ENCODE data around the gene HOXB7.

Gene HOXB7

DNA sequence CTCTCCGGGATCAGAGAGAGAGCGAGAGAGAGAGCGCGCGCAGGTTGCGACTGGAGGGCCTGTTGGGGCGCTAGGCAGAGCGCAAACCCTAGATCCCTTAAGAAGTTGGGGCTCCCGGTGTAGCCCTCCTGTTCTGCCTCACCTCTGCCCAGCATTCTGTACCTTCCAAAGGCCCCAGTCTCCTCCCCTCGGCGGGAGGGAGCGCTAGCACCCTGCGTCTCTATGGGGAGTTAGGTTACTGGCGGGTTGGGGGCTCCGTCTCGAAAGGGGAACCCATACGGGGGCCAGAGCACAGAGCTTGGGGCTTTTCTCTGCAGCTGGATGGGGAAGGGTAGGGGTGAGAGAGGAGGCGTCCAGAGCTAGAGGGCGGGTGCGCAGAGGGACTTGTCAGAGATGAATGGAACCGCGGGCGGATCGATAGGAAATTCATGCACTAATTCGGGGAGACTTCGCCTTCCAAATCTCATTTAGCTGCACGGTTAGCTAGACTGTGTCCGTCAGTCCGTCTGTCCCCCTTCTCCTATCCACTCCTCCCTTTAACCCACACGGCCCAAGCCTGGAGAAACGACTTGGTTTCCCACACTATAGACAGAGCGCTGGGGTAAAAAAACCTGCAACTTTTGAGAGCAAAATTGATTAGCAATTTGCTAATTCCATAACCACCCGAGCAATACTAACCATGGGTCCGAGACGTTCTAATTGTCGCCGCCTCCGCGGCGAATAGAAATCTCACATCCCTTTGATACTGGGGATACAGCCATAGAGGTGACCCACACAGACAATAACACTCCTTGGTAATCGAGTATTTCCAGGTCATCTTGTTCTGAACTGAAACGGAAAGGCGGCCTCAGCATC is 32.0 kb downstream of the HOXB7 start:
- peak; percentile 36 for DNase-seq

DNA sequence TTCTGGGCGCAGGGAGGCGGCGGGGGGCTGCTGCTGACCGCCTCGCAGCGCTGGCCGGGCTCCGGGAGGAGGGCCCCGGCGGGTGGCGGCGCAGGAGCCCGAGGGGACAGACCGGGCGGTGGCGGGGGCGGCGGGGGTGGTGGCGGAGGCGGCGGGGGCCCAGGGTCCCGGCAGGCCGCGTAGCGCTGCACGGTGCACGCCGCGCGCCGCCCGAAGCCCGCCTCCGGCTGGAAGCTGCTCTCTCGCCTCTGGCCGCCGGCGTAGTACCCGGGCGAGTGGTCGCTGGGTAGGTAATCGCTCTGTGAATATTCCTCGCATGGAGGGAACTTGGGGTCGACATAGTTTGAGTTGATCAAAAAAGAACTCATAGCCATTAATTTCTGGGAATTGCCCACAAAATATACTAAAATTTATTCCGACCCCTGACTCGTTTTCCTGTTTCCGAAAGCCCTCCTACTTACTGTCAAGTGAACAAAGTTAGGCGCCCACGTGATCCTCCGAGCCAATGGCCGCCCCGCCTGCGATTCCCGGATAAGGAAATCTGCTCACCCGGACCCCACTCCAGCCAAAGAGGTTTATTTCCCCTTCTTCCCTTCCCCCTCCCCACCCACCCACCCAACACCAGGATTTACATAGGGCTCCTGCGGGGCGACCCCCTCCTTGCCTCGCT is 32.7 kb downstream of the HOXB7 start, which contains the start of gene HOXB4:
Gene HOXB4 (minus strand): TSS at position 405 of the 670 bp plus-strand sequence. CDS start 31 bp downstream, at position 374.
- peak; percentile 64 for DNase-seq

DNA sequence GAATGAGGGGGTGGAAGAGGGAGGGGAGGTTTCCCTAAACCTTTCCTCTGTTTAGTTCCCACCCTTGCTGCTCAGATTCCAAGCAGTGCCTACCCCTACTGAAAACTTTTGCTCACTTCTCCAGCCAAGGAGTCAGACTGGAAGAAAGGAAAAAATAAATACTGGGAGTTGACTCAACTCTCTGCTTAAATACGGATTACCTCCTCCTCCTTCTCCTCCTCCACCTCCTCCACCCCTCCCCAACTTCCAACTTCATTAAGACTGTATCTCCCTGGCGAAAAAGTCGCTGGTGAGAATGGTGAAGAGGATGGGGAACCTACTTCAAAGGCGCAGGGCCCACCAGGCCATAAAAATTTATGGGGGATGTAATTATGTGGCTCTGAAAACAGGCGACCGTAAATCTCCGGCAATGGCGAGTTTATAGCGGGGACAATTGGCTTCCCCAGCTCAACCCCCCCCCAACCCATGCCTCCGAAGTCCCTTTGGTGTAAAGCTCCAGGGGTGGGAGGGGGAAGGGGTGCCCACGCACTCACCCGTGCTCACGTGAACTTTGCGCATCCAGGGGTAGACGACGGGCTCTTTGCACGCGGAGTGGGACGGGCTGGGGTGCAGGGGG is 33.4 kb downstream of the HOXB7 start:
- no peak for DNase-seq

DNA sequence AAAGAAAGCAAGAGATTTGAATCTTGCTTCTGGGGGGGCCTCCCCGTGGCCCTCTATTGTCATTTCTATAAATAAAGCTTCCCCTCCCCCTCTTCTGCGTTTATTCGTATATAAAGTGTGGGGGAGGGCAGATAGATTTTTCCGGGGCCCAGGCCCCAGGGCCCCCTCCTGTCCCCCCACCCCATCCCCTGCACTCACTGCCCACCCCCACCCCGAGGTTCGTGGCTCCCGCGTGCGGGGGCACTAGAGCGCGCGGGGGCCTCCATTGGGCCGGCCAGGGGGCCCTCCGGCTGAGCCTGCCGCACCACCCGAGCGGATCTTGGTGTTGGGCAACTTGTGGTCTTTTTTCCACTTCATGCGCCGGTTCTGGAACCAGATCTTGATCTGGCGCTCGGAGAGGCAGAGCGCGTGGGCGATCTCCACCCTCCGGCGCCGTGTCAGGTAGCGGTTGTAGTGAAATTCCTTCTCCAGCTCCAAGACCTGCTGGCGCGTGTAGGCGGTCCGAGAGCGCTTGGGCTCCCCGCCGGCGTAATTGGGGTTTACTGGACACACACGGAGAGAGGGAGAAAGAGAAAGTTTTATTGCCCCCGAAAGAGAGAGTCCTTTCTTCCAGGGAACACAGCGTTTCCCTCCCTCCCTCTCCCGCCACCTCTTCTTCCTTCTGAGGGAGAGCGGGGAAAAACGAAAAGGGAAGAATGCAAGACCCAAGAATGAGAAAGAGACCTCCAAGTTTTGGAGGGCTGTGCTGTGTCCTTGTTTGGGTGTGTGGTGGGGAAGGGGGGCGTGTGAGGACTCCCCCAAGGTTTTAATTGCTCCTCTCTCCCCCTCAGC is 34.1 kb downstream of the HOXB7 start:
- DNase-seq, result no peak

DNA sequence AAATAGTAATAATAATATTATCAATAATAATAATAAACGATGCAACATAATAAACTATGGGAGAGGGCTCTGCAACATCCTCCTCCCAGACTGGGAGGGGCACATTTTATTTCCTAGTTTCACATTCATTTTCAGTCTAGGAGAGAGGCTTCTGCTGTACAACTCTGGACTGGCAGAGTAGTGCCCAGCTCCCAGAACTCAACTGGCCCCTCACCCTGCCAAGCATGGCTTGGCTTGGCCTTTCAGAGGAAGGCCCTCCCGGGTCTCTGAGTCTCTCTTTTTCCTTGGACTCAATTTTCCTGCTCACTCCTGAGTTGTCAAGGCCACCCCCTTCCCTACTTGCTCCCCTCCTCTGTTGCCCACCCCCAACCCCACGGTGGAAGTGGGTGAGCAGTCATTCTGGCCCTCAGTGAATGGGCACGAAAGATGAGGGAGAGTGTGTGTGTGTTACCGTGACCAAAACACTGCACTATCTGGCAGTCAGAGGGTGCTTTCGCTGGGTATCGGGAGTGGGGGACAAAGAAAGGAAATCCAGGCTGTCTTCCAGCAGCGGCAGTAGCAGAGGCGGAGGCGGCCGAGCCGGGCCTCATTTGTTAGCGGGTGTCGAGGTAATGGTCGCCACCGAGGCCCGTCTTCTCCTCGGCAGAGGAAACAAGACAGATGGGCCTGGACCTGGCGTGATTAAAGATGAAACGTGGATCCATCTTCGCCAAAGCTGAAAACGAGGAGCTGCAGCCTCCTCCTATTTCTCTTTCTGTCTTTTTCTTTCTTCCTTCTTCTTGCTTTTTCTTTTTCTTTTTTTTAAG is 34.9 kb downstream of the HOXB7 start:
- DNase-seq, result no peak

DNA sequence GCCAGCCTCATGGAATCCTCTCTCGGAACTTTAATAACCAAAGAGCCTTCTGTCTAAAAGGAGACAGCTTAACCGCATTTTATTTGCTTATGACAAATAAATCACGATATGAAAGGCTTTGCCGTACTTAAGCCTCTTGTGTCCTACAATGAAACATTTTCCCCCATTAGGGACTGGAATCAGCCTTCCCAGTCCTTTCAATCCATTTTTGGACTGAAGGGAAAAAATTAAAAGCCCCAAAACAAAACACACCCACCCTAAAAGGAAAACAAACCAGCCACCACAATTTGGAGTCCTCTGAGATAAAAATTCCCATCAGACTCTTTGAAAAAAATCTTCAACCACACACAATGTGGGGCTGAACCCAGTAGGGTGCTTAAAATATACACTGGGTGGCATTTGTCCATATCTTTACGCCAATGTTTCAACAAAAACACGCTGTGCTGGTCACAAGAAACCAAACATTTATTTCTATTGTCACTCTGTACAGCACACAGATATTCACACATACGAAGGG is 35.7 kb downstream of the HOXB7 start:
- no peak for DNase-seq

DNA sequence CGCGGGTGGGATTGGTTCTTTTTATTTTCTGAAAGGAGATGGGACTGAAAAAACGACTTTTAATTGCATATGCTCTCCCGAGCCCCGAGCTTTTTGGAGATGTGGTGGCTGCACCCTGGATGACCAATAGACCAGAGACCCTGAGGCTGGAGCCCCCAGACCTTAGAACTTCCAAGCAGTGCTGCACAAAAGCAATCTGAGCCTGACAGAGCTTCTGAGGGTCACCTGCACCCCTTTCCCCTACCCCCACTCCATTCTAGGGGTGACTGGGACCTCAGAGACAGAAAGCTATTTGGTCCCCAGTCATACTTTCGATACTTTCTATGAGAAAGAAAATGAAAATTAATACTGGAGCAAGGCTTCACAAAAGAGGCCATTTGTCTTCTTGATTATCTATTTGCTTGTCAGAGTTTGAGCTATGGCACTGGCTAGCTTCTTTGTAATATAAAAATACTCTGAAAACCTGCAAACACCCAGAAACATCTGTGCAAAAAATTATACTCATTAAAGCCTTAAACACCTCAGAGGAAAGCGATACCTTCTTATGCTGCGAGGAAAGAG is 36.2 kb downstream of the HOXB7 start:
- no peak for DNase-seq

DNA sequence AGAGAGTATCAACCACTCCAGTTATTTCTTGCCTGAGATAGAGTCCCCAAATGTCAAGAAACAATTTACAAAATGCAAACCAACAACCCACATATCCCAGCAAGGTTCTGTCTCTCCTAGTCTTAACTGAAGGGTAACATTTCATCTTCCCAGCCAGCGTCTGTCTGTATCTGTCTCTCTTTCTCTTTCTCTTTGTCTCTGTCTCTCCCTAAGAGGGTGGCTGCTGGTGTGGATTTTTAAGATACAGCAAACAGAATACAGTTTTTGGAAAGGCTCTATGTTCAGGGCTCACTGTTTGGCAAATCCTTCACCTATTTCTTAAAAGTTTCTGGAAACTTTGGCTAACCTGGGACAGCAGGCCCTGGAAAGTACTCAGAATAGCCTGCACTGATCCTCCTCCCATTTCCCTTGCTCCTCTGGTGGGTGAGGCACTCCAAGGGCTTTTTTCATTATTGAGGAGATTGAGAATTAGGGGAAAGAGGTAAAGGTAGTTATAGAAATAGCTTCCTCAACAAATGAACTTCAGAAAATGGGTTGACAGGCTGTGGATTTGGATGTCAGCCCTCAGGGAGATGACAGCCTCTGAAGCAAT is 38.9 kb downstream of the HOXB7 start:
- no peak for DNase-seq

DNA sequence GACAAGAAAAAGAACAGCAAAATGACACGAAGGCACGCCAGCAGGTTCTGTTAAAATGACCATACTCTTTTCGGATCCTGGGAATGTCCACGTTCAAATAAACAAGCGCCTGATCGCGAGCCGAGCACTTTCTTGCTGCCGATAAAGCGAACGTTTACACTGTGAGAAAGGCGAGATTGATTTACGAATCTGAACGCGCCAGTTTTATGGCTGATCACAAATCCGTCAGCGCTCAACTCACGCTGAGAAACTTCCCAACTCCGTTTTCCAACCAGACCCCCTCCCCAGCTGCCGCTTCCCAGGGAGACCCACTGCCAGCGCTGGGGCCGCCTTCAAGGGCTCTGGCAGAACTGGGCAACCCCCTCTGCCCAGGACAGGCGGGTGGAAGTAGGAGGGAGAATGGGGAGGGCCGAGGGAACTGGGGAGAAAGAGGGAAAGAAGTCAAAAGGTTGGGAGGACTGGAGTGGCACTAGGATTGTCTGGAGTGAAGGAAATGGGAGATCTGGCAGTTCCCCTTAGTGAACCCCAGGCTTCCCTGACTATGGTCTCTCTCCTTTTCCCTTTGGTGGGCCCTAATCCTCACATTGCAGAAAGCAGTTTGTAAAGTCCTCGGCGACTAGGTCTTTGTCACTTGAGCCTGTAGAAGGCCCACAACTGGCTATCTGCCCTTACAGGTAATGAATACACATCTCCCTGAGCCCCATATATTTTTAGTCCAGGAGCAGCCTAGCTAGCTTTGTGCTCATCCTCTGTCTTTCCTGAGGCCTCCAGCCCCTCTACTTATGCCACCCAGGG is 39.6 kb downstream of the HOXB7 start:
- no peak for DNase-seq

DNA sequence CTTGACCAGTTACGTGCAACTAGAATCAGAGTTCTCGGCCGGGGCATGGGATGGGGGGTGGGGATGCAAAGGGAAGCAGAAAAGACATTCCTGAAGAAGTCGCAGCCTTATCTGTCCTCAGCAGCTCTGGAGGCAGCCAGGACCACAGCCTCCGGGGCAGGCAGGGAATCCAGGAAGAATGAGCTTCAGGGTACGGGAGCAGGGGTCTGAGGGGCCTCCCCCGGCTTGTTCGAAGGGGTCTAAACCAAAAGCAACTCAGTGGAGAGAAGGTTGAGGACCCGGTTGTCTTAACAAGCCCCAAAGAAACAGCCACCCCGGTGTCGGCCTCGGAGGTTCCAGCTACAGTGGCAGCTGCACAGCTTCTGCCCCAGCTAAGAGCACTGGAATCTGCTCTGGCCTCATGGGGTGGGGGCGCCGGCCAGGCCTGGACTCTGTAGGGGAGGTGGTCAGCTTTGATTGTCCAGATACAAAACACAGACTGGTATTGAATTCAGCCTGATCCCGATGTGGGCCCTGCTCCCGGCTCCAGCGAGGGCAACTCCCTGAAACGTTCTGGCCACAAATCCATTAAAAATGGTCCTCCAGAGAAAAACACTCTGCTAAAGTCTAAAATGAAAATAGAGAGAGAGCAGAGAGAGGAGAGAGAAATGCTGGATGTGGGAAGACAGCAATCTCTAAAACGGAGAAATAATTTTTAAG is 40.3 kb downstream of the HOXB7 start:
- DNase-seq, result no peak

DNA sequence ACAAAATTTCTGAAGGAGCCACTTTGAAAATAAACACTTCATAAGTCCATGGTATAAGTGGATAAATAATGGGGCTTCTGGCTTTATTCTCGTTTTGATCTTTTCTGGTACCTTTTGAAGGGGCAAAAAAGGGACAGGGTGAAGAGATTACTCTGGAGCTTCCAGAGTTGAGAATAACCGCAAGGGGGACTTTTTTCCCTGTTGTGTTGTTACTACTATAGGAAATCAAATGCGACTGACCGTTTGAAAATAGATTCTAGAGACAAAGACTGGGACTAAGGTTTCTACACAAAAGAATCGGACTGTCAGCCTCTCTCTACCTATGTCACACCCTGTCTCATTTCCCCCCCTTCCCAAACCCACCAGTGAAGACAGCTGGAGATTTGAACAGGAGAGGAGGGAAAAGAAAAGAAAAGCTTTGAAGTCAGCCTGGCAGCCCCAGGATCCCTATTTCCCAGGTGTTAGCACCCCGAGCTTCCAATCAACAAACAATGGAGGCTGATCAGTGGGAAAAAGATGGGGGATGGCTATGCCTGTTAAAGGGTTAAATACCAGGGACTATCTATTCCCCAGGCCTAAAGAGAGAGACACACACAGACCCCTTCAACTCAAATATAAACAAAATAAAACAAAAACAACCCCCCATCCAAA is 41.0 kb downstream of the HOXB7 start:
- no peak for DNase-seq

DNA sequence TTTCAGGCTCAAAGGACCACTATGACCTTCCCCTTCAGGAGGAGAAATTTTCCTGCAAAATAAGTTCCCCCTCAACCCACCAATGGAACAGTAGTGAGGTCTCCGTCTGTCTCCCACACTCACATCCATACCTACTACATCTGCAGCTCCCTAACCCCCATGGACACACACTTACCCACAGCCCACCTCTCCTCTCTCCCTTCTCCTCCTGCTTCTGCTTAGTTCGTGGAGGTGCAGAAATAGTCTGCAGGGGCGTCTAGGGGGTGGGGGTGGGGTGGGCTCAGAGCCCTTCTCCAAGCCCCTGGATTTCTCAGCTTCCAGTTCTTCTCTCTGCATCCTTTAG is 41.6 kb downstream of the HOXB7 start:
- DNase-seq, result no peak

DNA sequence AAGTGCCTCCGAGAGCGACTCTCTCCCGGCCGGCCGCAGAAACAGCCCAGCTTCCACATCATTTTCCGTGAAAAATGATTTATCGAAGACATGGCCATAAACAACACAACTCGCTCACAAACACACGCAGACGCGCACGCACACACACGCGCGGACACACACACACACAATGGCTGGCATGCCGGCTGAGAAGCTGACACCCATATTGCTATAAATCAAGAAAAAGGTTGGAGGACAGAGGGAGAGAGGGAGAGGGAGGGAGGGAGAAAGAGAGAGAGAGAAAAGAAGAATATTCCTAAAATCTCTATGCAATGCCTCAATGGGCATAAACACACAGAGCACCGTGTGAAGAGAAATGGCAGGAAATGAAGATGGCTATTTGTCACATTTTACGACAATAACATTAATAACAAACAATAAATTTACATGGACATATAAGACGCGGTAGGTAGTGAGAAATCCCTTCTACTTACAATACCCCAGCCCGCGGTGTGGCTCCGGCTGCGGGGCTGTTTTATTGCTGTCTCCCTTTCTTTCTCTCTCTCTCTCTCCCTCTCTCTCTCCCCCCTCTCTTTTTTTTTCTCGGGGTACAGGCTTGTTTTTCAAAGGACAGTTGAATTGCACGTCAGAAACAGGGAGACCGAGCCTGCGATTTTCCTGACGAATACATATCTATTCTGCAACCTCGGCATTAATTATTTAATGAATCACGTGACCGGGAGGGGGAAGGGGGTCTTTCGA is 42.1 kb downstream of the HOXB7 start:
- no peak for DNase-seq

DNA sequence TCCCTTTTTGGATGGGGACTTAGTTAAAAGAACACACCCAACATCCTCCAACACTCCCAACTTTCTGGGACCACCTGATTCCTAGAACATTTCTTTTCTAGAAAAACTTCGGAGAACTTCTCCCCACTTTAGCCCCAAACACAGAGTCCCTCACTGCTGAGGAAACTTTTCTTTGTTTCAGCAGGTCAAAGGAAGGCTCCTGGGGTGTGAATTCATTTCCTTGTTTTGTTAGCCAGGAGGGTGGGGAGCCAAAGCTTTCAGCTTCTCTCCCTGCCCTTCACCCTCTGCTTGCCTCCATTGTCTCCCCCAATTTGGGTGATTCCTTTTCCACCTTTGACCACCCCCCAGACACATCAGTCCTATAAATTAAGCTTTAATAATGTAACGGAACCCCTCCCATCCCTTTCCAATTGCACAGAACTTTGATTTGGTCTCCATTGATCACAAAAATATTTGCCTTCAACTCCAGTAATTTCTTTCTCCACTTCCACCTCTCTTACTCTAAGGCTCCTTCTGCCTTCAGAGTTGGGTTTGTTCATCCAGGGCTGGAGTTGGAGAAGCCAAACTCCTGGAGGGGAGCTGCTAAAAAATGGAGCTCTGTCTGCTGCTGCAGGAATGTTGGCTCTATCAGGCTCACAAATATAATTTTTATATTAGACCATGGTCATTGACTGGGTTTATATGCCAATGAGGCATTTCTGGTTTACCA is 43.0 kb downstream of the HOXB7 start:
- DNase-seq, result no peak

DNA sequence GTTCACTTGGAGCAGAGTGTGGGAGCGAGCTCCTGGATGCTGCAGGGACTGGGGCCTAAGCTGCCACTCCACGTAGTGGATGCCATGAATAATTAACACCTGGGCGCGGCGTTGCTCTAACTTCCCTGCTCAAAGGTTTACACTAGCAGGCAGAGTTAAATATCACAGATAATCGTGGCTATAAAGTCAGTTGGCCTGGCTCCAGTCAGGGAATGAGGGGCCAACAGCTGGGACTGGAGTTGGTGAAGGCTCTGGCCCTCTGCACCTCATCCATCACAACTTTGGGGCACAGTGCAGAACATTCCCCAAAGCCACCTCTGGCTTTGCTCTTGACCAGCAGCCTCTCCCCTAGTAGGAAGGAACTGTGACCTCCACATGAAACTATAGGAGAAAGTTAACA is 43.6 kb downstream of the HOXB7 start:
- DNase-seq, result no peak

DNA sequence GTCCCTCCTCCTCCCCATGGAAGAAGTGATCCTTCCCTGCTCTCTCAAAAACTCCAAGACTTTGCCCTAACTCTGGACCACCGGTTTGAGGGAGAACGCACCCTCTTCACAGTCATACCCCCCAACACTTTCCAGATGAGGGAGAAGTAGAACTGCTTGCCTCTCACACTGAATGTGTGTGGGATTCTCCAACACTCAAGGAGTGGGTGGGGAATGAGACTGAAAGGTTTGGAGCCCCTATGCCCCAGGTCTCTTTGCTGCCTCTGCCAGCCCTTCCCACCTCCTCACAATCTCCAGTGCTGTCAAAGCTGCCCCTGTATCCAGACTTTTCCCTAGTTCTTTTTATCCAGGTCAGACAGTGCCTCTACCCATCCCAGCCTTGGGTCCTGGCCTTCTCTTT is 44.1 kb downstream of the HOXB7 start:
- no peak for DNase-seq

DNA sequence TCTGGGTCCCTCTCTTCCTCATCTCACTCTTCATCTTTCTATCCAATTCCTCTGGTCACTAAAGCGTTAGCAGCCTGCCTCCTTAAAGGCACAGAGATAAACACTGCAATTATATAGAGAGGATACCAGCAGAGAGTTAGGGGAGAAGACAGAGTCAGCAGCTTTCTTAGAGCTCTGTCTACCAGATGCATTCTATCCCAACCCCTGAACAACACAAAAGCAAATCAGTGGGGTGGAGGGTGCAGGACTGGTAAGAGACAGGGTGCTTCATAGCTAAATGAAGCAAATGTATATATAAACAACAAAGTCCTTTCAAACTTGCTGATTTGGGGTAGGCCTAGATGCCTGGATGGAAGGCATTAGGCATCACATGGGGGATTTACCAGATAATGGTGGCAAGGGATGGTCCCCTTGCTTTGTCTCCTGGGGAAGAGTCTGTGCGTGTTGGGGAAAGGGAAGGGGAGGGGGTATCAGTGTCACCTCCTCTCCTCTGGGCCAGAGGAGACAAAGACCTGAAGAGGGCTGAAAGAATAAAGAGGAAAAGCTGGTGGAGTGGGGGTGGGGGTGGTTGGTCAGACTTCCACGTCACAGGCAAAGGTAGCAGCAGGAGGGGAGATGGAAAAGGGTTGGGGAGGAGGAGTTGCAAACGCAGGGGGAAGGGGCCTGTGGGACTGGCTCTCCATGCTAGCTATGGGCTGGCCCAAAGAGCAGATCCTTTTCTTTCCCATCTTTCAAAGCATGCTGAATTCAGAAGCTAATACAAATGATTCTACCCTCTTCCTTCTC is 44.7 kb downstream of the HOXB7 start:
- no peak for DNase-seq

All from NCI-H1694 treated with DMSO at 0.1 percent for 48 hours (cell line).